Neuronal stem cell (in vitro differentiated cells): Measurements from ENCODE around the gene TGIF1.

Experiments used
- DNase-seq: peaks from one replicate; pipeline ENCODE4 v3.0.0-alpha.2; 2013; ENCODE audit warnings: low spot score
- H2AFZ ChIP-seq: one replicate; pipeline ENCODE4 v1.6.1; 2013; ENCODE audit warnings: mild to moderate bottlenecking, low read length, inconsistent platforms
- H2AK5ac ChIP-seq: 2 replicates; pipeline ENCODE4 v1.6.1; 2013; ENCODE audit warnings: low read depth, mild to moderate bottlenecking, inconsistent platforms, low read length, moderate library complexity, mixed read lengths
- H2BK120ac ChIP-seq: 2 replicates; pipeline ENCODE4 v1.6.1; 2013; ENCODE audit warnings: low read depth, mild to moderate bottlenecking, inconsistent platforms, low read length, moderate library complexity, mixed read lengths
- H2BK12ac ChIP-seq: one replicate; pipeline ENCODE4 v1.6.1; 2013; ENCODE audit warnings: low read length, inconsistent platforms
- H2BK15ac ChIP-seq: 2 replicates; pipeline ENCODE4 v1.6.1; 2013; ENCODE audit warnings: mild to moderate bottlenecking, low read length, inconsistent platforms, mixed read lengths
- H2BK5ac ChIP-seq: one replicate; pipeline ENCODE4 v1.6.1; 2013; ENCODE audit warnings: inconsistent platforms, mild to moderate bottlenecking, low read length, moderate library complexity
- H3K14ac ChIP-seq: one replicate; pipeline ENCODE4 v1.6.1; 2013; ENCODE audit warnings: low read length, inconsistent platforms
- H3K18ac ChIP-seq: 2 replicates; pipeline ENCODE4 v1.6.1; 2013; ENCODE audit warnings: low read length, inconsistent platforms
- H3K23ac ChIP-seq: 2 replicates; pipeline ENCODE4 v1.6.1; 2013; ENCODE audit warnings: low read depth, mild to moderate bottlenecking, mixed read lengths, low read length, inconsistent platforms; ENCODE audit not compliant: poor library complexity
- H3K27ac ChIP-seq: replicated peaks from 3 replicates; pipeline ENCODE4 v1.5.1; 2013; ENCODE audit warnings: low read length, inconsistent platforms
- H3K27me3 ChIP-seq, 3 experiments: 2 replicates each; pipeline ENCODE4 v1.6.1; 2013; ENCODE audit warnings: low read length in 3 of 3, mild to moderate bottlenecking in 2 of 3, inconsistent platforms in 1 of 3, low read depth in 1 of 3, mixed read lengths in 1 of 3, moderate library complexity in 1 of 3; ENCODE audit not compliant: control insufficient read depth in 3 of 3, insufficient read depth in 3 of 3
- H3K36me3 ChIP-seq, 2 donors: replicated peaks in 1 of 2; 2 replicates each; pipeline ENCODE4 v1.6.1; 2013; ENCODE audit warnings: low read length in 2 of 2; ENCODE audit not compliant: control insufficient read depth in 2 of 2, insufficient read depth in 2 of 2
- H3K4ac ChIP-seq: 2 replicates; pipeline ENCODE4 v1.6.1; 2013; ENCODE audit warnings: inconsistent platforms, mild to moderate bottlenecking, low read length, moderate library complexity
- H3K4me1 ChIP-seq, 2 donors: 1 replicate in 1 of 2; 2 replicates in 1 of 2; pipeline ENCODE4 v1.6.1; 2013; ENCODE audit warnings: low read length in 2 of 2, low read depth in 1 of 2; ENCODE audit not compliant: control insufficient read depth in 2 of 2, insufficient read depth in 1 of 2
- H3K4me2 ChIP-seq: one replicate; pipeline ENCODE4 v1.6.1; 2013; ENCODE audit warnings: mild to moderate bottlenecking, low read length, inconsistent platforms; ENCODE audit not compliant: insufficient read depth, poor library complexity, severe bottlenecking
- H3K4me3 ChIP-seq, 2 donors: 2 replicates each; pipeline ENCODE4 v1.5.1; 2013; ENCODE audit warnings: low read length in 2 of 2, mild to moderate bottlenecking in 2 of 2, inconsistent platforms in 1 of 2, moderate library complexity in 1 of 2
- H3K79me1 ChIP-seq: one replicate; pipeline ENCODE4 v1.6.1; 2013; ENCODE audit warnings: low read depth, mild to moderate bottlenecking, inconsistent platforms, low read length, moderate library complexity
- H3K9ac ChIP-seq: one replicate; pipeline ENCODE4 v1.6.1; 2013; ENCODE audit warnings: mild to moderate bottlenecking, low read depth, low read length, inconsistent platforms; ENCODE audit not compliant: poor library complexity
- H3K9me3 ChIP-seq, 2 donors: replicated peaks in 1 of 2; 2 replicates each; pipeline versions ENCODE3 to v1.6.1; 2013; ENCODE audit warnings: low read length in 2 of 2, mild to moderate bottlenecking in 2 of 2, inconsistent platforms in 1 of 2, low read depth in 1 of 2, mixed read lengths in 1 of 2, moderate library complexity in 1 of 2; ENCODE audit not compliant: control insufficient read depth in 2 of 2, insufficient read depth in 1 of 2
- H4K8ac ChIP-seq: one replicate; pipeline ENCODE4 v1.6.1; 2013; ENCODE audit warnings: low read depth, mild to moderate bottlenecking, inconsistent platforms, low read length, moderate library complexity
- H4K91ac ChIP-seq: one replicate; pipeline ENCODE4 v1.6.1; 2013; ENCODE audit warnings: low read length, low read depth, mild to moderate bottlenecking, inconsistent platforms; ENCODE audit not compliant: poor library complexity
- WGBS, 2 donors: extraction: QIAGEN DNeasy Blood & Tissue Kit; methylation state at CpG; one replicate each; pipeline ENCODE4 v1.1.7; 2013; ENCODE audit warnings: missing lambda C conversion rate in 2 of 2, mixed read lengths in 1 of 2; ENCODE audit not compliant: insufficient read length in 2 of 2, insufficient replicate concordance in 1 of 2; ENCODE audit errors: extremely low coverage in 2 of 2; 5-methylcytosine and 5-hydroxymethylcytosine counted together

Gene TGIF1

GRCh38 chr18:3461704-3462103 lies 11.7 kb downstream of the TGIF1 start:
- no peak overlapping the region for H4K91ac ChIP-seq
- no peak overlapping the region for H2BK120ac ChIP-seq
- H2AFZ ChIP-seq = no peak overlapping the region
- no peak overlapping the region for H3K18ac ChIP-seq
- no peak overlapping the region for H3K9ac ChIP-seq
- H3K4ac ChIP-seq = no peak overlapping the region
- no peak overlapping the region for H2BK12ac ChIP-seq
- no peak for DNase-seq
- no peaks in the 10 kb centered on the region for H3K27me3 ChIP-seq
- H2BK15ac ChIP-seq = no peak overlapping the region
- H3K79me1 ChIP-seq = no peaks in the 10 kb centered on the region
- H4K8ac ChIP-seq = no peak overlapping the region
- no peak overlapping the region for H3K4me2 ChIP-seq
- no peak overlapping the region for H3K4me3 ChIP-seq
- no peak overlapping the region for H3K23ac ChIP-seq
- no peak overlapping the region for H2AK5ac ChIP-seq
- peaks cover 0 to 52% of the 10 kb centered on the region in 2 donors for H3K9me3 ChIP-seq
- no peak overlapping the region for H2BK5ac ChIP-seq
- peaks cover 1 to 16% of the 10 kb centered on the region in 2 donors for H3K4me1 ChIP-seq
- H3K36me3 ChIP-seq = peaks cover 10 to 56% of the 10 kb centered on the region in 2 donors
- no peak overlapping the region for H3K27ac ChIP-seq
- WGBS, 2 donors = no CpG with 5 or more reads among the region's 5 CpGs
- H3K14ac ChIP-seq = no peak overlapping the region

DNA sequence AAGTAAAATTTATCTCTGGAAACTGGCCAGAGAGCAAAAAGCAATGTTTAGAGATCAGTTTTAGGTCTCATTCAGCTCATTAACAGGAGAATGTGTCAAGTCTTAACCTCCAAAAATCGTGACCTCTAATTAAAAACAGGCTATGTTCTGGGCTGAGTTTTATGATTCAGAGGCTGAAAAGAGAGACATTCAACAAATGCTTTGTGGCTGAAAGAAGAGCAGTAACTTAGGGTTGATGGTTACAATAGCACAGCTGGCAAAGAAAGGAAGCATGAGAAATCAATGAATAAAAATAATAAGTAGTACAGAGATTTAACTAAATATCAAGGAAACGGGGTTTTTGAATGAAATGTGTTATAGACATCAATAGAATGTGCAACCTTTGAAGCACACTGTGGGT lies 13.1 kb downstream of the TGIF1 start:
- Histone ChIP-seq H3K9me3 (peaks cover 0 to 40% of the 10 kb centered on the region in 2 donors), H2BK15ac (no peak overlapping the region), H3K4me1 (peaks cover 1 to 16% of the 10 kb centered on the region in 2 donors), H3K36me3 (peaks cover 3 to 42% of the 10 kb centered on the region in 2 donors), H3K23ac (no peak overlapping the region), H3K9ac (no peak overlapping the region), H3K4ac (no peak overlapping the region), H2BK5ac (no peak overlapping the region), H2AFZ (no peak overlapping the region), H4K91ac (no peak overlapping the region), H3K4me2 (no peak overlapping the region), H3K14ac (no peak overlapping the region), H4K8ac (no peak overlapping the region), H3K27ac (no peak overlapping the region), H3K18ac (no peak overlapping the region), H3K79me1 (no peaks in the 10 kb centered on the region), H3K4me3 (no peak overlapping the region), H2AK5ac (no peak overlapping the region), H3K27me3 (no peaks in the 10 kb centered on the region), H2BK12ac (no peak overlapping the region), H2BK120ac (no peak overlapping the region)
- DNase-seq = no peak
- WGBS, 2 donors = no CpG with 5 or more reads among the region's 2 CpGs

DNA sequence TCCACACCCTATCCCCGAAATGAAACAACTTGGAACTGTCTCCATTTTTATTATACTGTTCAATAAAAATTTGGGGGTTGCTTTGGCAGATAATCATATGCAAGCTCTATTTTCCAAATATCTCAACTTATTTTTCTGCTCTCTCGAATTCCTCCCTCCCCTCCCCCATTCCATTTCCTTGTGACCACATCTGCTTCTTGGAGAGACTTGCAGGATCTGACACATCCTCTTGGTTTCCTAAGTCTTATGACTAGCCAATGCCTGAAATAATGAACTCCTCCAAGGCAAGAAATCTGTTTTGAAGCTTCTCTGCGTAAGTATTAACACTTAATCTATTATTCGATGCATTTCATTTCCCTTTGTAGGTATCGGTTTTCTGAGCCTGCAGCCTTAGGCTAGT lies 16.1 kb downstream of the TGIF1 start:
- Histone ChIP-seq H2BK5ac (no peak overlapping the region), H3K4me2 (no peak overlapping the region), H2AK5ac (no peak overlapping the region), H3K27ac (no peak overlapping the region), H3K4me3 (no peak overlapping the region), H2BK15ac (no peak overlapping the region), H4K91ac (no peak overlapping the region), H3K79me1 (no peaks in the 10 kb centered on the region), H3K14ac (no peak overlapping the region), H3K9me3 (peaks cover 0 to 14% of the 10 kb centered on the region in 2 donors), H4K8ac (no peak overlapping the region), H3K4me1 (peaks cover 2 to 10% of the 10 kb centered on the region in 2 donors), H2AFZ (no peak overlapping the region), H2BK120ac (no peak overlapping the region), H3K9ac (no peak overlapping the region), H3K36me3 (peaks cover 0 to 13% of the 10 kb centered on the region in 2 donors), H3K27me3 (no peaks in the 10 kb centered on the region), H2BK12ac (no peak overlapping the region), H3K23ac (no peak overlapping the region), H3K18ac (no peak overlapping the region), H3K4ac (no peak overlapping the region)
- WGBS, 2 donors = no CpG with 5 or more reads among the region's 5 CpGs
- DNase-seq = no peak

GRCh38 chr18:3466872-3467271 lies 16.9 kb downstream of the TGIF1 start:
- Histone ChIP-seq H4K91ac (no peak overlapping the region), H2BK12ac (no peak overlapping the region), H2AK5ac (no peak overlapping the region), H2BK120ac (no peak overlapping the region), H3K23ac (no peak overlapping the region), H3K4me1 (peaks cover 2 to 10% of the 10 kb centered on the region in 2 donors), H3K14ac (no peak overlapping the region), H3K79me1 (no peaks in the 10 kb centered on the region), H2BK5ac (no peak overlapping the region), H3K9ac (peak overlapping the region; percentile 15), H3K4ac (no peak overlapping the region), H2AFZ (no peak overlapping the region), H3K9me3 (peaks cover 0 to 5% of the 10 kb centered on the region in 2 donors), H3K4me3 (no peak overlapping the region), H3K4me2 (no peak overlapping the region), H3K18ac (no peak overlapping the region), H3K27ac (no peak overlapping the region), H3K36me3 (peaks cover 0 to 5% of the 10 kb centered on the region in 2 donors), H3K27me3 (no peaks in the 10 kb centered on the region), H4K8ac (no peak overlapping the region), H2BK15ac (no peak overlapping the region)
- no CpG with 5 or more reads among the region's 2 CpGs for WGBS, 2 donors
- DNase-seq = no peak
